NCI-H446 (cell line): ENCODE results near the gene CHAF1A.

ENCODE experiments used
- DNase-seq, 2 experiments: peaks; one replicate each; lab custom pipeline; 2025; lab: John Stamatoyannopoulos, UW

The CHAF1A gene

GRCh38 chr19:4409123-4409933 lies 6.9 kb downstream of the CHAF1A start:
- DNase-seq: no peak

GRCh38 chr19:4413588-4413987 lies 11.1 kb downstream of the CHAF1A start:
- DNase-seq: no peak

GRCh38 chr19:4414144-4414799 lies 11.8 kb downstream of the CHAF1A start:
- DNase-seq: no peak

DNA sequence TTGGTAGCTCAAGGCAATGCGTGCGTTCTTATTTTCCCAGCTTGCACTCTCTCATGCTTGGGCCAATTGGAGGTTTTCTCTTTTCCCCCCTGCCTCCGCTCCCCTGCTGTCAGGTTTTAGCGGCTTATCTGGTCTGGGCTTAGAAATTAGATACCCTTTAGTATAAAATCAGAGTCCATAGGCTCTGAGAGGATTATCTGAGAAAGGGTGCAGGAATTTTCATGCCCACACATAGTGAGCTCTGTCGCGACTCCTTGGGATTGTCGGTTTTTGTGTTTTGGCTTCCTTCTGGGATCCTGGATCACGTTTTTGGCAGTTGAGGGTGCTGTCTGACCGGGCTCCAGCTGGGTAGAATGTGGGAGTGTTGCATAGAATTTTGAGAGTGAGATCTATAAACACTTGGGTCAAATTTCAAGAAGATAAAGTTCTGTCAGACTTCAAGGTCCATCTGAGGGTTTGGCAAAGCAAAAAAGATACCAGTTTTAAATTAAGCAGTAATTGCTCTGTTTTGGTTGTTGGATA lies 12.4 kb downstream of the CHAF1A start:
- DNase-seq: no peak

DNA sequence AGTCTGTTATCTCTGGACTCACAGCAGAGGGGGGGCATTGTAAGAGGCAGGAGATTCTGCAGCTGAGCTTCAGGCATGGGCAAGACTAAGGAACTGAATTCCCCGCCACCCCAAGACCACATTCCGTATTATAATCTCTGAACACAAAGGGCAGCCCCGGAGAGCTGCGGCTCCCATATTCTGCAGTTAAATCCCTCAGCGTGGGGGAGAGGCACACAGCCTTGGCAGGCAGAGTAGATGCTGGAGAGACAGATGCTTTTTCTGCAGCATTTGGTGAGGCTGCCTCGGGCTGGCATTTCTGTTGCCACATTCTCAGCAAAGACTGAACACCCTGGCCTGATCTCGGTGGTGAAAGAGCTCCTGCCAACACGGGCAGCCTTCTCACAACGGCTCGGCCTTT lies 12.9 kb downstream of the CHAF1A start:
- DNase-seq: peak in 1 of 2 experiments; percentile 69

GRCh38 chr19:4416268-4416667 lies 13.8 kb downstream of the CHAF1A start:
- DNase-seq: no peak

GRCh38 chr19:4423416-4424126 lies 21.1 kb downstream of the CHAF1A start:
- DNase-seq: no peak

DNA sequence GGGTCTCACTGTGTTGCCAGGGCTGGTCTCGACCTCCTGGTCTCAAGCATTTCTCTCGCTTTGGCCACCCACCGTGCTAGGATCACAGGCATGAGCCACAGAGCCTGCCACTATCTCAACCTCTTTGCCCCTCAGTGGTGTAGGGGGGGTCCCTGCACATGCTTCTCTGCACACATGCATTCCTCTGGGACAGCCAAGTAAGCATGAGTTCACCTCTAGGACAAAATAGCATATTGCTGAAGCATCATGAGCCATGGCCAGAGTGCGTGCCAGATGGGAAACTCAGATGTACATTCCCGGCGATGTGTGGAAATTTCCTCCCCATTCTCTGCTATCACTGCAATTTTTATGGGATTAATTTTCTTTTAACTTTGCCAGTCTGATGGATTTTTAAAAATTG lies 23.1 kb downstream of the CHAF1A start:
- DNase-seq: no peak

DNA sequence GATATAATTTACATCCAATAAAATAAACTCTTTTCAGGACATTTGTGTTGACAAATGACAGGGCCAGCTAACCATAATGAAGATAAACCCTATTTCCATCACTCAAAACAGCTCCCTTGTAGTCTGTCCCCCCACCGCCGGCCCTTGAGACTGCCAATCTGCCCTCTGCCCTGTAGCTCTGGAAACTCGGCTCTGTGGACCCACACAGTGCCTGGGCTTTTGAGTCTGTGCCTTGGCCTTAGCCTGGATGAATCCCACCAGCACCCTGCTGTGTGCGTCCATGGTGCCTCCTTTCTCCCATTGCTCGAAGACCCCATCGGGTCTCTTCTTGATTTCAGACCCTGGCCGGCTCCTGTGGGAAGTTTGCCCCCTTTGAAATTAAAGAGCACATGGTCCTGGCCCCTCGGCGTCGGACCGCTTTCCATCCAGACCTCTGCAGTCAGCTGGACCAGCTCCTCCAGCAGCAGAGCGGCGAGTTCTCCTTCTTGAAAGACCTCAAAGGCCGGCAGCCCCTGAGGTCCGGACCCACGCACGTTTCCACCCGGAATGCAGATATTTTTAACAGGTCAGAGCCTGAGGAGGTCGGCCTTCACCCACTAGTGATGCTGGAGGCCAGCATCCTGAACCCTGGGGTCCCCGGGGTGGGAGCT lies 26.0 kb downstream of the CHAF1A start:
- DNase-seq: no peak

DNA sequence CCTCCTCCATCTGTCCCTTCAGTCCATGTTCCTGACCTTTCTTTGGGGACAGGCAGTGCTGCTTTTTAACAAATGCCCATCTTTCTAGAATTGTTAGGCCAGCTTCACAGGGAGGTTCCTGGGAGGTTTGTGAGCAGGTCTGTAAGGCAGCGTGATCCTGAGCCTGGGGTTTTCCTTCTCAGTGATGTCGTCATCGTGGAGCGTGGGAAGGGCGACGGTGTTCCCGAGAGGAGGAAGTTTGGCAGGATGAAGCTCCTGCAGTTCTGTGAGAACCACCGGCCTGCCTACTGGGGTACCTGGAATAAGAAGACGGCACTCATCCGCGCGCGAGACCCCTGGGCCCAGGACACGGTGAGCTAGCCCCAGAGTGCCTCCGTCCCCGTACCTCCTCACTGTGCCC lies 26.8 kb downstream of the CHAF1A start:
- no peak for DNase-seq

GRCh38 chr19:4429771-4430171 lies 27.3 kb downstream of the CHAF1A start:
- DNase-seq: no peak

GRCh38 chr19:4430760-4431159 lies 28.3 kb downstream of the CHAF1A start:
- DNase-seq: no peak

- DNase-seq: no peak
These were observed 28.9 kb downstream of the CHAF1A start for GRCh38 chr19:4431296-4431695.

DNA sequence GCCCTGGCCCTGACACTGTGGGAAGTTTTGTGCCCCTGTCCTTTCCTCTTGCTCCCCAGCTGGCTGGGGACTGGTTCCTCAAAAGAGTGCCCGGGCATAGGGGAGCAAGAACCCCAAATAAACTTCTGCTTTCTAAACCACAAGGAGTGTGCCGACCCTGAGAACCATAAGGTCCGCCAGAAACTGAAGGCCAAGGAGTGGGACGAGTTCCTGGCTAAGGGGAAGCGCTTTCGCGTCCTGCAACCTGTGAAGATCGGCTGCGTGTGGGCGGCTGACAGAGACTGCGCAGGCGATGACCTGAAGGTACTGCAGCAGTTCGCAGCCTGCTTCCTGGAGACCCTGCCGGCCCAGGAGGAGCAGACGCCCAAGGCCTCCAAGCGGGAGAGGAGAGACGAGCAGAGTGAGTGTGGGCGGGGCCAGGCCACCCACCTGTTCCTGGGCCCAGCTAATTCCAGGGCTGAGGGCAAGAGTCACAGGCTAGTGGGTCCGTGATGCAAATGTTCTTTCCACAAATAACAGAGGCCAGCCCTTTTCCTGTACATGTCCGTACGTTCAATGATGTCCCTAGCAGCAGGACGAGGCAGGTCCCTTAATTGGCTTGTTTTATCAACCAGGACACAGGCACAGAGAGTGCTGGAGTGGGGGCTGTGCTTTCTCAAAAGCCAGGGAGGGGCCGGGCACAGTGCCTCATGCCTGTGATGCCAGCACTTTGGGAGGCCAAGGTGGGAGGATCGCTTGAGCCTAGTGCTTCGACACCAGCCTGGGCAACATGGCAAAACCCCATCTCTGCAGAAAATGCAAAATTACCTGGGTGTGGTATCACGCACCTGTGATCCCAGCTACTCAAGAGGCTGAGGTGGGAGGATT lies 29.6 kb downstream of the CHAF1A start:
- DNase-seq: no peak

- DNase-seq: no peak
These were observed 30.6 kb downstream of the CHAF1A start for GRCh38 chr19:4432918-4433506.

- DNase-seq: no peak
These were observed 32.0 kb downstream of the CHAF1A start for GRCh38 chr19:4434391-4434790.

DNA sequence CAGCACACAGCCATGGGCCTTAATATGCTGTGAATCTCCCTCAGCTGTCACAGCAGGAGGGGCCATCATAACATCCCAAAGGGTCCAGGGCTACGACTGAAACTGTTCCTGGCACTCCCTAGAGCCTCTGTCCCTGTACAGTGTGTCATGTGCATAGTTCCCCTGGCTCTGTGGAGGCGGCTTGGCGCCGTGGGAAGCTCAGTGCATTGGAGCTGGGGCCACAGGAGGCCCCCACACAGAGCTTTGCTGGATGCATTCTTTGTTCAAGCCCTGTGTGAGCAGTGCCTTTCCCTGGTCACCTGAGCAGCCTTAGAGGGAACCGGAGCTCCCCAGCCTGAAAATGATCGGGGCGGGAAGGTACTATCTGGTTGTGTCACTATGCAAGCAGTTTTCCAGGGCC lies 33.8 kb downstream of the CHAF1A start:
- DNase-seq: no peak

GRCh38 chr19:4437103-4437502 lies 34.7 kb downstream of the CHAF1A start:
- DNase-seq: no peak

- DNase-seq: no peak
These were observed 36.8 kb downstream of the CHAF1A start for GRCh38 chr19:4439243-4439642.

DNA sequence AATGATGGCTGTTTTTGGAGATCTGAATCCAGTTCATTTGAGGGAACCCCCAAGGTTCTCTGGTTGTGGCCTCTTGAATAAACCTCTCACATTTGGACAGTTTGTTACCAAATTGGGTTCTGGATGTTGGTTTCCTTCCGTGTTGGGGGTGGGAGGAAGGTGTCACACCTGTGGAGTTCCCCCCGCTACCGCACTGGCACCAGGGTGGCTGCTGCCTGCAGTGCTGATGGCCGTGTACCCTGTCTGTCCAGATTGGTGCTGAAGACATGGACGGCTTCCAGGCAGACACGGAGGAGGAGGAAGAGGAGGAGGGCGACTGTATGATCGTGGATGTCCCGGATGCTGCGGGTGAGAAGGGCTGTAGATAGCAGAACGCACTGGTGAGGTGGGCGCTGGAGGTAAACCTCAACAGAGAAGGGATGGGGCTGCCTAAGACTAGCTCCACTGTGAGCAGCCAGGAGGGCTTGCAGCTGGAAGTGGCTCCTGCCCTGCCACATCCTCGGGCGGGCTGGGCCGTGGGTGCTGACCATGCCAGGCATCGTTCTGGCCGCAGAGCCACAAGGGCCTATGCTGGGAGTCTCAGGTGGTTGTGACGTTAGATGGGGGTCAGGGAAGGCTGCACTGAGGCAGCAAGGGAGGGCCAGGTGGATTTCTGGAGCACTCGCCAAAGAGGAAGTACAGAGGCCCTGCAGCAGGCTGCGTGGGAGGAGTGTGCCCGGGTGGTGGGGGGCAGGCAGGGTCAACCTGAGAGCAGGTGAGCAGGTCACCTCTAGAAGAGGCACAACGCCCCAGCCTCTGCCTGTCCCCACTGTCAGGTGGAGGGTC lies 39.8 kb downstream of the CHAF1A start:
- no peak for DNase-seq
